Neural progenitor cell (in vitro differentiated cells): ENCODE measurements around the gene MFN1. TPM values are rescaled to one million over a fixed set of nuclear protein-coding genes. Genes with fewer than 3 reads are reported as not detected.

ENCODE experiments used
- DNase-seq: peaks from one replicate; pipeline ENCODE4 v3.0.0-alpha.2; 2016; ENCODE audit warnings: low spot score
- H2AFZ ChIP-seq: fragments of 200-600 bp; sonication (generic); replicated peaks from 2 replicates; pipeline ENCODE4 v1.6.1; 2016; ENCODE audit warnings: antibody characterized with exemption
- H3F3A ChIP-seq: fragments of 200-600 bp; sonication (generic); 2 replicates; pipeline ENCODE4 v1.6.1; 2016; ENCODE audit warnings: antibody characterized with exemption, low read depth
- H3K27ac ChIP-seq: fragments of 200-600 bp; sonication (generic); 2 replicates; pipeline ENCODE4 v1.5.1; 2016; ENCODE audit warnings: mild to moderate bottlenecking
- H3K27me3 ChIP-seq: fragments of 200-600 bp; sonication (generic); 2 replicates; pipeline ENCODE4 v1.6.1; 2016; ENCODE audit warnings: mild to moderate bottlenecking, moderate library complexity
- H3K36me3 ChIP-seq: fragments of 200-600 bp; sonication (generic); 2 replicates; pipeline ENCODE4 v1.5.1; 2016
- H3K4me1 ChIP-seq: fragments of 200-600 bp; sonication (generic); 2 replicates; pipeline ENCODE4 v1.6.1; 2016; ENCODE audit warnings: mixed run types
- H3K4me2 ChIP-seq: fragments of 200-600 bp; sonication (generic); 2 replicates; pipeline ENCODE4 v1.6.1; 2016
- H3K4me3 ChIP-seq: fragments of 200-600 bp; sonication (generic); 2 replicates; pipeline ENCODE4 v1.5.1; 2016
- H3K79me2 ChIP-seq: fragments of 200-600 bp; sonication (generic); 2 replicates; pipeline ENCODE4 v1.6.1; 2016; ENCODE audit warnings: low read depth
- H3K9ac ChIP-seq: fragments of 200-600 bp; sonication (generic); 2 replicates; pipeline ENCODE4 v1.6.1; 2016
- H3K9me3 ChIP-seq: fragments of 200-600 bp; sonication (generic); 2 replicates; pipeline ENCODE4 v1.5.1; 2016; ENCODE audit warnings: low read depth
- H4K20me1 ChIP-seq: fragments of 200-600 bp; sonication (generic); 2 replicates; pipeline ENCODE4 v1.6.1; 2016; ENCODE audit warnings: low read depth
- H3K27ac Mint-ChIP-seq: 3 replicates; pipeline ENCODE4 v1.8.0; 2021; ENCODE audit warnings: mixed read lengths
- H3K27me3 Mint-ChIP-seq: 2 replicates; pipeline ENCODE4 v1.8.0; 2022; ENCODE audit warnings: low read depth, mild to moderate bottlenecking, inconsistent platforms, moderate library complexity, mixed read lengths; ENCODE audit not compliant: insufficient read depth
- H3K36me3 Mint-ChIP-seq: 3 replicates; pipeline ENCODE4 v1.8.0; 2021; ENCODE audit warnings: mixed read lengths
- H3K4me1 Mint-ChIP-seq: 3 replicates; pipeline ENCODE4 v1.8.0; 2021; ENCODE audit warnings: mixed read lengths
- H3K4me3 Mint-ChIP-seq: 3 replicates; pipeline ENCODE4 v1.8.0; 2021; ENCODE audit warnings: mild to moderate bottlenecking, moderate library complexity, mixed read lengths
- H3K9me3 Mint-ChIP-seq: 3 replicates; pipeline ENCODE4 v1.8.0; 2020; ENCODE audit warnings: mixed read lengths
- CTCF ChIP-seq: fragments of 200-600 bp; sonication (generic); IDR thresholded peaks from 2 replicates; pipeline ENCODE4 v1.5.1; 2017; ENCODE audit warnings: antibody characterized with exemption, mild to moderate bottlenecking
- EZH2 ChIP-seq: fragments of 200-600 bp; sonication (generic); IDR thresholded peaks from 2 replicates; pipeline ENCODE4 v1.6.1; 2017; ENCODE audit warnings: antibody characterized with exemption, mild to moderate bottlenecking, moderate library complexity
- EZH2phosphoT487 ChIP-seq: fragments of 200-600 bp; sonication (generic); IDR thresholded peaks from 2 replicates; pipeline ENCODE4 v1.6.1; 2017; ENCODE audit warnings: antibody characterized with exemption
- total RNA-seq: library from RNA; depleted of rRNA; stranded (reverse); fragments of >200 nt; gene quantifications from 2 replicates; pipeline ENCODE4 v1.2.3, GENCODE V29; 2015; ENCODE audit warnings: low replicate concordance

MFN1 gene
- total RNA-seq, result 45.6 and 62.5 TPM in 2 replicates

GRCh38 chr3:179347345-179348194, at the start of gene MFN1:
MFN1 (plus strand) TSS chr3:179347709; CDS start chr3:179348852, 1,143 bp downstream.
- no peaks in the 10 kb centered on the region for H3K9me3 Mint-ChIP-seq

GRCh38 chr3:179297971-179298725, 49.4 kb upstream of the MFN1 start:
- H2AFZ ChIP-seq, result no peak overlapping the region
- H3K36me3 Mint-ChIP-seq, result no peaks in the 10 kb centered on the region
- peaks cover 7% of the 10 kb centered on the region for H3K9me3 Mint-ChIP-seq
- H3K27me3 ChIP-seq, result no peaks in the 10 kb centered on the region
- H3K9ac ChIP-seq, result no peak overlapping the region
- H3K27ac Mint-ChIP-seq, result no peak overlapping the region
- no peak overlapping the region for H3K4me3 Mint-ChIP-seq
- no peak overlapping the region for H3K4me3 ChIP-seq
- H3F3A ChIP-seq, result no peaks in the 10 kb centered on the region
- TF ChIP-seq EZH2phosphoT487 (no peak), CTCF (no peak), EZH2 (no peak)
- H3K4me1 Mint-ChIP-seq, result no peaks in the 10 kb centered on the region
- no peak overlapping the region for H3K27ac ChIP-seq
- no peaks in the 10 kb centered on the region for H3K4me1 ChIP-seq
- no peak for DNase-seq
- no peaks in the 10 kb centered on the region for H3K79me2 ChIP-seq
- no peaks in the 10 kb centered on the region for H3K9me3 ChIP-seq
- H4K20me1 ChIP-seq, result no peaks in the 10 kb centered on the region
- H3K27me3 Mint-ChIP-seq, result peaks cover 5% of the 10 kb centered on the region
- H3K4me2 ChIP-seq, result no peak overlapping the region
- H3K36me3 ChIP-seq, result no peaks in the 10 kb centered on the region

More at GRCh38 chr3:179347345-179348194, at the start of gene MFN1:
- Histone ChIP-seq H3K9me3 (no peaks in the 10 kb centered on the region), H3K36me3 (no peaks in the 10 kb centered on the region), H3K4me1 (peaks cover 7% of the 10 kb centered on the region), H3K79me2 (peaks cover 21% of the 10 kb centered on the region), H4K20me1 (peaks cover 10% of the 10 kb centered on the region), H3K4me3 (peak within 1 kb of the TSS; percentile 59), H3F3A (peaks cover 3% of the 10 kb centered on the region), H3K27me3 (no peaks in the 10 kb centered on the region), H3K27ac (no peak within 1 kb of the TSS), H2AFZ (peak within 1 kb of the TSS; percentile 85), H3K4me2 (peak within 1 kb of the TSS; percentile 88), H3K9ac (peak within 1 kb of the TSS; percentile 55)
- Mint-ChIP-seq H3K4me3 (peak within 1 kb of the TSS; percentile 98), H3K4me1 (peaks cover 7% of the 10 kb centered on the region), H3K27me3 (no peaks in the 10 kb centered on the region), H3K27ac (peak within 1 kb of the TSS; percentile 91), H3K36me3 (peaks cover 12% of the 10 kb centered on the region)
- peak; percentile 93 for DNase-seq
- TF ChIP-seq EZH2phosphoT487 (no peak), EZH2 (peak; percentile 75)

GRCh38 chr3:179299316-179299715, 48.2 kb upstream of the MFN1 start:
- Histone ChIP-seq H3K79me2 (no peaks in the 10 kb centered on the region), H4K20me1 (no peaks in the 10 kb centered on the region), H3K27ac (no peak overlapping the region), H3K4me2 (no peak overlapping the region), H3K4me3 (no peak overlapping the region), H2AFZ (no peak overlapping the region), H3K36me3 (no peaks in the 10 kb centered on the region), H3K27me3 (no peaks in the 10 kb centered on the region), H3K9me3 (no peaks in the 10 kb centered on the region), H3K4me1 (no peaks in the 10 kb centered on the region), H3K9ac (no peak overlapping the region), H3F3A (no peaks in the 10 kb centered on the region)
- TF ChIP-seq EZH2 (no peak), EZH2phosphoT487 (no peak), CTCF (no peak)
- Mint-ChIP-seq H3K27me3 (peaks cover 3% of the 10 kb centered on the region), H3K36me3 (no peaks in the 10 kb centered on the region), H3K27ac (no peak overlapping the region), H3K4me3 (no peak overlapping the region), H3K4me1 (no peaks in the 10 kb centered on the region), H3K9me3 (peaks cover 7% of the 10 kb centered on the region)
- DNase-seq, result no peak
